HG03039 (cell line): Measurements from ENCODE around the gene CFAP206.
A peak's percentile ranks its signal among the peaks of the same experiment; 100 is the strongest.

ENCODE experiments used
- ATAC-seq: cut with Tn5 transposase; IDR thresholded peaks from one replicate; pipeline ENCODE4 v1.9.1; 2021; ENCODE audit warnings: mild to moderate bottlenecking, moderate library complexity; ENCODE audit not compliant: unreplicated experiment

CFAP206 gene

DNA sequence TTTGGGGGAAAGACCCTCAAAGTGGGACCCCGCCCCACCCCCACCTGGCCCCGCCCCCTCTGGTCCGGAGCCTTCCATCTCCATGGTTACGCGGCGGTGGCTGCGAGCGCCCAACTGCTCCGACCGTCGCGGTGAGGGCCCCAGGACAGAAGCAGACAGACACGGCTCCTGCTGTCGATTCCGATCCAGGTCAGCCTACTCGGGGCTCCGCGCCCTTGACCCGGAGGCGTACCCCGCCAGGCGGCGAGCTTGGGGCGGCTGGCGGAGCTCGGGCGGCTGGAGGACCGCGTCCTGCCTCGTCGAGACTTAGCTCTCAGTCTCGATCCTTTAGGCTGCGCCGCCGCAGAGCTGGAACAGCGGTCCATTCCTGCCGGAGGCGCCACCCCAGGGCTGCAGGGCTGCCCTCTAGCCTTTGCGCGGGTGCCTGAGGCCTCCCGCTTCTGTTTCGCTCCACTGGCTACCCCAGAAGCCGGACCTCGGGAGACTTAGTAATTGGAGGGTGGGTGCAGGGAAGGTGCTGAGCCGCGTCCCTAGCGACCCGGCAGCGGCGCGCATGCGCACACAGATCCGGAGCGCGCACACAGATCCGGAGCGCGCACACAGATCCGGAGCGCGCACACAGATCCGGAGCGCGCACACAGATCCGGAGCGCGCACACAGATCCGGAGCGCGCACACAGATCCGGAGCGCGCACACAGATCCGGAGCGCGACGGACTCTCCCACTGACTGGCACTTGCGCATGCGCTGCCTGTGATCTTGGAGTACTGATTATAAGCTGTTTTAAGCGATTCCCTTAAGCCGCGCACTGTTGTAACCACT, at the start of gene CFAP206:
CFAP206 (plus strand) TSS at position 72 of the 820 bp plus-strand sequence. CDS start 1,868 bp downstream, outside the sequence.
- ATAC-seq, result peak; percentile 75

DNA sequence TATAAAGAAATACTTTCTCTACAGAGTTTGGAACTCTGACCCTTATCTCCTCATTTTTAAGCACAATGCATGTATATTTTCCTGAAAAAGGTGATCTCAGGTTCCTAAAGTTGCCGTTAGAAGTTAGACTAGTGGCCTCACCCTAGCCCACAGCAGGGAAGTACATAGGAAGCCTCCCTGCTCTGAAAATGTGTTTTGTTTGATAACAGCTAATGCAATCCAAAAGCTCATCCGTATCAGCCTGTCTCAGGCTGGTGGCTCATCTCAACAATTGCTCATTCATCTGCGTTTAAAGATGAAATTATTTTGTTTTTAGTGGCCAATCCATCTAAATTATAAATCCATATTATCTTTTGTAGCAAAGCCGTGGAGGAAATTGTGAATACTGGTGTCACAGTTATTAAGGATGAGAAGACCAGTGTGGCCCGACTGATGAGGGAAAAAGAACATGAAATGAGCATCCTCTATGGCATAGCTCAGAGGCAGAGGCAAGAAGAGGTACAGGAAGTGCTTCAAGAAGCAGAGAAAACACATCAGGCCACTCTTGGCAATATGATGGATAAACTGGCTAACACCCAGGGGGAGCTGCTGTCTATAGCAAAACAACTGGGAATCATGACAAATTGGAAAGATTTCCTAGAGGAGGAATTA, 43.0 kb upstream of the CFAP206 start:
- ATAC-seq, result no peak

GRCh38 chr6:87366072-87366827, 41.5 kb upstream of the CFAP206 start:
- ATAC-seq, result no peak

GRCh38 chr6:87366899-87367298, 40.9 kb upstream of the CFAP206 start:
- no peak for ATAC-seq

GRCh38 chr6:87373377-87373776, 34.4 kb upstream of the CFAP206 start:
- no peak for ATAC-seq

GRCh38 chr6:87375315-87375714, 32.5 kb upstream of the CFAP206 start:
- ATAC-seq, result no peak

DNA sequence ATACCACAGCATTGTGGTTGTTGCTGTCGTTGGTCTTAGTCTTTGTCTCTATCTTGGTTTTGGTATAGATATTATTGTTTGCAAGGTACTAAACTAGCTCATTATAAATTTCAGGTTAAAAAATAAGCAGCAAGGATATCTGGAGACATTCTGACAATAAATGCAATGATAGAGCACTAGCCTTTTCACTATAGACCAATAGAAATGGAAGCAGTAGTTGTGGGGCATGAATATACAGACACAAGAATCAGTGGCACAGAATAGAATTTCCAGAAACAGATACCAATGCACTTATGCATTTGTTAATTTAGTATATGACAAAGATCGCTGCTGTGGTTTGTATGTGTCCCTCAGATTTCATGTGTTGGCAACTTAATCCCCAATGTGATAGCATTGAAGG, 31.1 kb upstream of the CFAP206 start:
- no peak for ATAC-seq

GRCh38 chr6:87378947-87379346, 28.8 kb upstream of the CFAP206 start:
- no peak for ATAC-seq

GRCh38 chr6:87382861-87383260, 24.9 kb upstream of the CFAP206 start:
- ATAC-seq, result no peak

DNA sequence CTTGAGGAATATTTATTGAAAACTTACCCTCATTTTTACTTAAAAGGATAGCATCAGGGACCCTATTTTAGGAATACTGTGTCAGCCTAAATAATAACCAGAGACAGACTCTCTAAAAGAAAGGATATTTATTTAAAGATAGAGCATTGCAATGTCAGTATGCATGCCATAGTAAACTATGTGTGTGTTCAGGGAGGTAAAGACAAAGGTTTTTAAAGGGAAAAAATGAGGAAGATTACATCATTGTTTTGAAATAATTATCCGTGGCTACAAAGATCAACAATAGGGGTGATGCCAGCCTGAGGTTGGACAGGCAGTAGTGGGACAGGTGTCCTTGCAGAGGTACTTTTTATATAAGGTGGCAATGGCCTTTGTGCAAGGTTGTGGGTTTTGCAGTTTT, 23.7 kb upstream of the CFAP206 start:
- no peak for ATAC-seq

DNA sequence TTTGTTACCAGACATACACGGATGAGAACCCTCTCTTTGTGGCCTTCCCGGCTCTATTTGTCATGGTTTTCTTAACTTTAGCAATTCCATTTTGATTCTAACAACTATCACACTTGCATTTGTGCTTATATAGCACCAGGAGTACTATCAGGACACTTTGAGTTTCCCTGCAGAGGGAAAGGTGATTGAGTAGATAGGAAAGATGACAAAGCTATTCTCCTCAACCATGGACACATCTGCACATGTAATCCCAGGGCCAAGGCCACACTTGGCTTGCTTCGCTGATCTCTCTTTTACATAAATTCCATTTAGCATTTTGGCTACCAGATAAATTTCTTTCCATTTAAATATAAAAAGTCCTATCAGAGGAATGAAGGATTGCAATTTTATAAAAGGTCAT, 23.3 kb upstream of the CFAP206 start:
- no peak for ATAC-seq

DNA sequence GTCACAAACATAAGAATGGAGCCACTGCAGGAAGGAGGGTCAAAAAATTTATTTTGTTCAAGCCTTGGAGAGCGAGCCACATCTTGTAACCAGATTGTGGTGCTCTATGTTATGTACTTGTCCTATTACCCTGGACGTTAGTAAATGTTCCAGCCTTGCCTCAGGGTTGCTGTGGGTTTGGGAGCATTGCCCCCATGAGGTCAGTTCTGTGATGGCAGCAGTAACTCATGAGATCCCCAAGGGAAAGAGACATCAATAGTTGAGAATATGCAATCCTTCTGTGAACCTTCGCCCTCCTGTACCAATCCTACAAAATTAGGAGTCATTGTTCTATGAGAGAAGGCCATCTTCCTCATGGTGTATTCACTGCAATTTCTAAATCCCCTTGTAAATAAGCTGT, 16.4 kb upstream of the CFAP206 start:
- ATAC-seq, result no peak

GRCh38 chr6:87393026-87393622, 14.6 kb upstream of the CFAP206 start:
- ATAC-seq, result peak; percentile 70

DNA sequence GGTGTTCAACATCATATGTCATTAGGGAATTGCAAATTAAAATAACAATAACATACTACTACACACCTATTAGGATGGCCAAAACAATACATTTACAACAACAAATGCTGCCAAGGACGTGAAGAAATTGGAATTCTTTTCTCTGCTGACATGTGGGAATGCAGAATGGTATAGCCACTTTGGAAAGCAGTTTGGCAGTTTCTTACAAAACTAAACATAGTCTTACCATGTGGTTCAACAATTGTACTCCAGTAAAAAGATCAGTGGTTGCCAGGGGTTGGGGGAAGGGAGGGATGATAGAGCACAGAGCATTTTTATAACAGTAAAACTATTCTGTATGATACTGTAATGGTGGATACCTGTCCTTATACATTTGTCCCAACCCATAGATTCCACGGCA, 12.3 kb upstream of the CFAP206 start:
- ATAC-seq, result no peak

DNA sequence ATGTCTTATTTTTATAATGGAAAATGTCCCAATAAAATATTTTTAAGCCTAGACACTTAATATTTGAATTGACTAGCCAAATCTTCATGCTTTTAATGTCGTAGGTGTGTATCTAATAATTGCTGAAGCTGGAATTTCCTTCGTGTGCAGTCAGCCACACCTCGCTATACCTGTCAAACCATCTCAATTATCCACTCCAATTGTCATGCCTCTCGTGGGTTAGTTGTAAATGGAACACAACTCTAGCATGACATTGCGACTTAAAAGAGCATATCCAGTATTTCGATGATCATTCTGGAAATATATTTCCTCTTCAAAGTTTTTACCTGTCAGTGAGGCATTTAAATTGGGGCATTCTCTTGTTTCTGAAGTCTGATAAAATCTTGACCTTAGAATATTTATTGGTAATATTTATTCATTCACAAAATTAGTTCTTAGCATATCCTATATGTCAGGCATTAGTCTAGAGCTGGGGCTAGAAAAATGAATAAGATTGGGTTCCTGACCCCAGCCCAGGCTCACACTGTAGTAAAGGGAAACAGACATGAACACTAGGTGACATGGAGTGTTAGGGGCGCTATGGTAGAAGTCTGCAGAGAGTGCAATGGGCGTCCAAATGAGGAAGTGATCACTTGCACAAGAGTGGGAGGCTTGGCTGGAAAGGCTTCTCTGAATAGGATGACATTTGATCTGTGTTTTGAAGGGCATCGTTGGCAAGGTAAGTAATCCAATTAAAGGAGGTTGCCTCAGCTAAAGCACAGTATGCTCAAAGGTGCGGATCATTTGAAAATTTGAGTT, 11.0 kb upstream of the CFAP206 start:
- ATAC-seq, result peak; percentile 75

- ATAC-seq, result no peak
These were observed 10.1 kb upstream of the CFAP206 start for GRCh38 chr6:87397656-87398055.

GRCh38 chr6:87401832-87402231, 5.9 kb upstream of the CFAP206 start:
- ATAC-seq, result no peak

- ATAC-seq, result peak; percentile 11
These were observed 241 bp upstream of the CFAP206 start for GRCh38 chr6:87407561-87407900.

- ATAC-seq, result no peak
These were observed 966 bp downstream of the CFAP206 start for GRCh38 chr6:87408721-87409155.

DNA sequence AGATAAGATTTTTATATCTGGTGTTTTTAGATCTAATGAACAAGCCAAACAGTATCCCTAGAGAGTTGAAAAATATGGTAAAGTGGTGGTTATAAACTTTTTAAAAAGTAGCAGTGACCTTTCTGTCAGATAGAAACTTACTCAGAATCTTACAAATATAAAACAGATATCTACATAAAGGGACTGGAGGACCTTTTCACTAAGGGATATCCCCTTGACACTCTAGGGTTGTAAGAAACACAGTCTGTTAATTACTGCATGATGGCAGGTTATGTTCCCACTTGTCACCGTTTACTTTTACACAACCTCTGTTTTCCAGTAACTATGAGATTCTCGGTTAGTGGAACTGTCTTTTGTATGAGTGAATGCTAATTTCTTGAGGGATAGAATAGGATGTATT, 11.5 kb downstream of the CFAP206 start:
- no peak for ATAC-seq

DNA sequence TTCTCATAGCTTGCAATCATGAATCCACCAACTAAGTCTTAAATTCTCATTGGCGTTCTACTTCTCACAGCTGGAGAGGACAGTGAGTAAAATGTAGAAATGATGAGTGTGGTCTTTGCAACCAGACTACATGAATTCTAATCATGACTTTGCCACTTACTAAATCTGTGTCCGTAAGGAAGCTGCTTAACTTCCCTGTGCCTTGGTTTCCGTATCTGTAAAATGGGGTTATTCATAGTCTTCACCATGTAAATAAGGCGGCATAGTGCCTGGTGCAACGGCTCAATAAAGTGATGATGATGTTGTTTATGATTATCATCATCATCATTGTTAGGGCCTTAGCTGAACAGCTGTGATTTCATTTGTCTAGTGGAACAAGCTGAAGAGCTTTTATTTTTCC, 12.6 kb downstream of the CFAP206 start:
- ATAC-seq, result no peak
